ENCODE results near the gene C12orf43. TPM values are rescaled to one million over a fixed set of nuclear protein-coding genes. Genes with fewer than 3 reads are reported as not detected.

Gene C12orf43
- polyA plus RNA-seq, 3 donors: 17.2 to 18.8 (median 18.8) TPM

Other genes with a start within 250 kb of the C12orf43 start
- 10 to 100 TPM; 79.8 to 87.8 (median 84.0) TPM for gene SPPL3, start 112.1 kb downstream of the C12orf43 start, polyA plus RNA-seq (ENCODE audit: insufficient read length in 3 of 3)
- 10 to 100 TPM; 20.9 to 25.7 (median 25.2) TPM for gene HNF1A, start 37.9 kb downstream of the C12orf43 start, polyA plus RNA-seq (ENCODE audit: insufficient read length in 3 of 3)
- gene OASL, start 22.8 kb upstream of the C12orf43 start, polyA plus RNA-seq (ENCODE audit: insufficient read length in 3 of 3): under 1 TPM in 1 of 3 donors, not detected in 2; 0.03 TPM
- 1 to 10 TPM in 1 of 3 donors, under 1 TPM in 2; 0.54 to 1.2 (median 0.81) TPM for gene P2RX7, start 116.4 kb upstream of the C12orf43 start, polyA plus RNA-seq (ENCODE audit: insufficient read length in 3 of 3)
- 10 to 100 TPM; 33.6 to 39.6 (median 33.8) TPM for gene P2RX4, start 193.6 kb upstream of the C12orf43 start, polyA plus RNA-seq (ENCODE audit: insufficient read length in 3 of 3)

Measured in renal pelvis (tissue), 3 donors.